Stimulated activated CD8-positive, alpha-beta memory T cell treated with anti-CD3 and anti-CD28 coated beads, Interleukin-4, amount 100 ng/mL, for 1 hour (primary cell): ENCODE measurements around the gene MAPKAP1.

Source experiments
- DNase-seq, 2 donors: peaks; one replicate each; pipeline ENCODE4 v3.0.0-alpha.2; 2020; ENCODE audit warnings: low read depth in 2 of 2, low spot score in 1 of 2

MAPKAP1 gene

DNA sequence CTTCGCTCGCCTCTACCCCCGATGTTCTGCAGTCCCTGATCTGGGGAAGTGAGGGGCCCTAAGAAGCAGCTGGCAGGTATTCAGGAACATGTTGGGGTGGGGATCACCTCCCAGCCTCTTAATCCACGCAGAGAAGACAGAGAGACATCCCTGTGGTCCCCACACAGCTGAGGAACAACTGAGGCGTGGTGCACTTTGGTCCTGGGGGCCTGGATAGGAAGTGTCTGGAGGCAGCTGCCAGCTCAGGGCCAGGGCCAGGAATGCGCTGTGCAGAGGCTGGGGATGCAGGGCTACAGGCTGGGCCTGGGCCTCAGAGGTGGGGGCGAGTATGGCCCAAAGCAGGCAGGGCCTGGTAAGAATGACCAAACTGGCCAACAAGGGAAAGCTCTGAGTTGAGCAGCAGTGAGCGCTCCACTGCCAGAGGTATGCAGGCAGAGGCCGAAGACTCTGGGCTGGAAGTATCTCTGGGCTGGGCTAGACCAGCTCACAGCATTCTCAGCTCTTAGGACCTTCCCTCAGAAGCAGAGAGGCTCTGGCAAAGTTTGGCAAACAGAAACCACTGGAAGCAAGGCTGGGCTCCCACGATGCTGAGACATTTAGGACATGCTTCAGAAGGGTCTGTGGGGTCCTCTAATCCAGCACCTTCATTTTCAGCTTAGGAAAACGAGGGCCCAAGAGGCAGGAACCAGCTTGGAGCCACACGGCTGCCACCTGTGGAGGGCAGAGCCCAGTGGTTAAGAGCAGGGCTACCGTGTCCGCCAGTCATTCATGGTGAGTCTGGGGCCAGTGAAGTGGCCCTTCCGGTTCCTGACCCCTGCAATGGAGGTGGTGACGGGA is 271.0 kb downstream of the MAPKAP1 start:
- DNase-seq, result no peak

DNA sequence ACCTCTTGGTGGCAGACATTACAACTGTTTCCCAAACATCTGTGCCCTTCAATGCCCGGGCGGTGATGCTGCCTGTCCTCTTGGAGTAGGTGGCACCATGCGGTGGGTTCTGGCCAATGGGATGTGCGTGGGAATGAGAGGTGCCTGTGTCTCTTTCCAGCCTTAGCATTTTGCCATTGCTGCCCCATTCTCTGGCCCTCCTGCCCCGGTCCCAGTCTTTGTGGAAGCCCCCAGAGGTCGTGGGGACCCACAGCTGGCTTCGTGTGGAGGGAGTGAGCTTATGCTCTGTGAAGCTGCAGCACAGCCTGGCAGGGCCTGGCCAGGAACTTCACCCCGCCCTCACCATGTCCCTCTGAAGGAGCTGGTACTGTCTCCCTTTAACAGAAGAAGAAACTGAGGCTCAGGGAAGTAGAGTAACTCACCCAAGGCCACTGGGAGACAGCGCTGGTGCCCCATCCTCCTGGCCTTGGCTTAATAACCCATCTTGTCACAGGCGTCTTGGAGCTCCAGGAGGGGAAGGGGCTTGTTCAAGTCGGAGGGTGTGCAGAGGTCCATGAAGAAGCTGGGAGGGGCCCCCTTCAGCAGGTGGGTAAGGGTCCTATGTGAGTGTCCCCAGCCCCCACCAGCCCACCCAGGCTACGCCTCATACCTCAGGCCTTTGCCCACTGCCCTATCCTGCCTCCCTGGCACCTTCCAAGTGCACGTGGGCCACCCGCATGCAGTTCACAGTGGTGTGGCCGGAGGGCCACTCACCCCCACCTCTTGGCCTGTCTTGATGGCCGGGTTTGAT is 271.8 kb downstream of the MAPKAP1 start:
- no peak for DNase-seq

DNA sequence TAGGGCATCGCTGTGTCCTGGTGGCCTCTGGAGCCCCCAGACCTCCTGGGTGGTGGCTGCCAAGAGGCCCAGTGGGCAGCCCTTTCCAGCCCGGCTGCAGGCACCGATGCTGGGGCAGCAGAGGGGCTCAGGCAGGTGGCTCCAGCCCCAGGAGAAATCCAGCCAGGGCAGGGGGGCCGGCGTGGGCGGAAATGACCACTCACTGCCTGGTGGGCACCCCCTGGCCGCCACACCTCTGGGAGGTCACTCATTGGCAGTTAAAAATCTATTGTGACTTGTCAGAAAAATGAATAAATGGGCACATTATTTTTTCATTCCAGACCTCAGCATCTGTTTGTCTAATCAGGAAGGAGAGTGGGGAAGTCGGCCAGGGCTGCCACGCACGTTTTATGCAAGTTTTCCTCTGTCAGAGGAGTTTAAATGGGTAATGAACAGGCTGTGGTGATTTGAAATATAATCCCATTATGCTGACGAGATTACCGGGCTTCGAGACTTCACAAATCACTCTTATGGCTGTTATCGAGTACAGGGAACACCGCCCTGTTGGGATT is 273.5 kb downstream of the MAPKAP1 start:
- no peak for DNase-seq

- DNase-seq, result no peak
These were observed 274.2 kb downstream of the MAPKAP1 start for GRCh38 chr9:125432715-125433385.

DNA sequence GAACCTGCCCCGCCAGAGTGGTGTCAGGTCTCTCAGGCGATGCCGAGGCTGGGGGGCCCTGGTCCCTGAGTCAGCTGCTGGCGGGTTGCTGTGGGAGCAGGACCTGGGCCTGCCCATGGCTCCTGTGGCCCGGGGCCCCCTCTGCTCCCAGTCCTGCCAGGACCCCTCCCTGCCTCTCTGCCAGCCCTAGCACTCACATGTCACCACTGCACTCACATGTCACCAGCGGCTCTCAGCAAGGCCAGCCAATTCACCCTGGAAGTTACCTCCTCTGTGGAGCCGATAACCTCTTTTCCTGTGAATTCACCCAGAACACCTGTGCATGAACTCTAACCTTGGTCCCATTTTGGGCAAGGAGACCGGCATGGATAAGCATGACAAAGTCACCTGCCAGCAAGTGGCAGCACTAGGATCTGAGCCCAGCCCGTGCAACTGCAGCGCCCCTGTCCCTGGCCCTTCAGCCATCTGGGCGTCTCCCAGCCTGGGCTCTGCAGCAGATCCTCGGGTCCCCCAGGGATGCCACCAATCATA is 275.2 kb downstream of the MAPKAP1 start:
- no peak for DNase-seq

DNA sequence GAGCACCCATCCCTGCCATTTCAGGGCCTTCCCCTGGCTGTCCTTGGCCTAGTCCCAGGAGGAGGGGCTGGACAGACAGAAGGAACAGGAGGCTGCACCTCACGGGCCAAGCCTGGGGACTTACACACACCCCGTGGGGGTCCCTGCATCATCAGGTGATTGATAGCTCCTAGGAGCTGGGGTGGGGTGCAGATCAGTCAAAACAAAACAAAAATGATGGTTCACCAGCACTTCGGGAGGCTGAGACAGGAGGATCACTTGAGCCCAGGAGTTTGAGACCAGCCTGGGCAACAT is 276.0 kb downstream of the MAPKAP1 start:
- DNase-seq, result no peak

- no peak for DNase-seq
These were observed 276.6 kb downstream of the MAPKAP1 start for GRCh38 chr9:125430161-125431011.

- no peak for DNase-seq
These were observed 277.4 kb downstream of the MAPKAP1 start for GRCh38 chr9:125429476-125430160.

GRCh38 chr9:125428902-125429467 is 278.0 kb downstream of the MAPKAP1 start:
- no peak for DNase-seq

DNA sequence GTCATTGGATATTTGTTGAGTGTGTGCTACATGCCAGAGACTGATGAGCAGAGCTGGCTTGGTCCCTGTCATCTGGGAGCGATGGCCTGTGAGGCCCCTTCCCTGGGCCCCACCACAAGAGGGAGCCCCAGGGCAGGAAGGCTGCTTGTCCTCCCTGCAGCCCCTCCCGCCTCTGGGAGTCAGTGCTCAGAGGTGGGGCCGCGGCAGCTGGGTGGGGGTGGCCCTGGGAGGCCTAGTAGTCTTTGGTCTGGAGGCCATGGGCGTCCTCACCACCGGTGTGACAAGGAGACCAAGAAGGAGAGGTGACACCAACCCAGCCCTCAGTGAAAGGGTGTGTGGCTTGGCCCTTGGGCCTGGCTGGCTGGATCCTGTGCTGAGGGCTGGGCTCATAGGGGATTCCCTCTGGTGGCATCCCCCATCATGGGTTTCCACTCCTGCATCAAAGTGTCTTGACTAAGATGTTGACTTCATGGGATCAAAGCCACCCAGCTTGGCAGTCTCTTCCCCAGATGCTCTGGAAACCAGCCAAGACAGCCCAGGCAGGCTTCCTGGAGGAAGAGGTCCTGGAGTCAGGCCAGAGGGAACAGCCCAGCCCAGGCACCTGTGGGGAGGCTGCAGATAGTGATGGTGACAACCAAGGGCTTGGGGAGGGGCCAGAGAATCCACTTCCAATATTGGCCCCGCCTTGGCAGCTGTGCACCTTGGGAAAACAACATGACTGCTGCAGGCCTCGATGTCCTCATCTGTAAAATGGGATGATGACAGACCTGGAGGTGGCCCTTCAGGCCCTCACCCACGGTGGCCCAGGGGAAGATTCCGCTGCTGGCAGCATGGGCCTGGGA is 278.7 kb downstream of the MAPKAP1 start:
- DNase-seq, result no peak

- DNase-seq, result no peak
These were observed 279.5 kb downstream of the MAPKAP1 start for GRCh38 chr9:125427556-125427955.

DNA sequence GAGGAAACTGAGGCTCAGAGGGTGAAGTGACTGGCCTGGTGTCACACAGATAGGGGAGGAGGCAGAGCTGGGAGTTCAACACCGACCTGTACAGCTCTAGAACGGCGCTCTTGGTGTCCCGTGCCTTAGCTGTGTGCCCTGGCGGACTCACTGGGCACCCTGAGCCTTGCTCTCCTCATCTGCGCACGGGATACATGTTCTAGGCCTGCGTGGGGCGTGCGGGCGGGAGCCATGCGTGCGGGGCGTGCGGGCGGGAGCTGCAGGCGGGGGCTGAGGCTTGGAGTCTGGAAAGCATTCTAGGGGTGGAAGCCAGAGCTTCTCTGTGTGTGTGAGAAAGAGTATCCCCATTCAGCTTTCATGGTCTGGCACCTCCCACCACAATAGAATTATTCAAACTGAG is 280.1 kb downstream of the MAPKAP1 start:
- DNase-seq, result no peak

DNA sequence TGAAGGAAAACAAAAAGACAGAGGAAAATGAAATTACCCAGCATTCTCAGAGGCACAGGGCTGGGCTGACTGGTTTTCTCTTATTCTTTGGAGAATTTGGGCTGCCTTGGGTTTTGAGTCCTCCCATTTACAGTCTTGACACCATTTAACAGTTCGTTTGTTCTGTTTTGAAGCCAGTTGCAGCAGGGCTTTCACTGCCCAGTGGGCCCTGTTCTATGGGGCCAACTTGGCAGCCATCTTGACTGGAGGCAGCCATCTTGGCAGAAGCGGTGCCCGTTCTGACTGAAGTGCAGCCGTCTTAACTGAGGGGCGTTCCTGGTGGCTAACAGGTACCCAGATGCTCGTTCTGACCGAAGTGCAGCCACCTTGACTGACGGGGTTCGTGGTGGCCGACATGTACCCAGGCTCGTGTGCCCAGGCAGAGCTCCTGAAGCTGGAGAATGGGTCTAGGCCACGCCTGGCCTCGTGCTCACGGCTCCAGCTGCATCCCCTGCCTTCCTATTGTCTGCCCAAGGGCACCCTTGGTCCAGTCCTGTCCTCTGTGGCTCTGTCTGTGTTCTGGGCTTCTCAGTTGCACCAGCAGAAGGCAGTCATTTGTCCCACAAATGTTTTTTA is 281.0 kb downstream of the MAPKAP1 start:
- DNase-seq, result no peak

- DNase-seq, result no peak
These were observed 281.7 kb downstream of the MAPKAP1 start for GRCh38 chr9:125425170-125425897.

DNA sequence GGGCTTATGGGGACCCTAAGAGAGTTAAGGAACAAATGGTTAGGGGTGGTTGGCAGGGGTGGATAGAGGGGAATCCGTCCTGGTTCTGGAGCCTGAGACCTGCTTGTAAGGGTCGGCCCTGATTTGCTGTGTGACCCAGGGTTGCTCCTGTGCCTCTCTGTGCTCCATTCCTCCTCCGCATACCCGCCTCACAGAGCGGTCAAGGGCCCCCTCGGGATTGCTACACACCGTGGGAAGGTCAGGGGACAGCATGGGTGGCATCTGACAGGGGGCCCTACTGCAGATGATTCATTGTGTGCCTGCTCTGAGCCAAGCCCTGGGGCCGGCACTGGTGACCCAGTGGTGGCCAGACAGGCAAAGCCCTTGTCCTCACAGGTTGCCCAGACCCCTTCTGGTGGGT is 283.0 kb downstream of the MAPKAP1 start:
- no peak for DNase-seq

DNA sequence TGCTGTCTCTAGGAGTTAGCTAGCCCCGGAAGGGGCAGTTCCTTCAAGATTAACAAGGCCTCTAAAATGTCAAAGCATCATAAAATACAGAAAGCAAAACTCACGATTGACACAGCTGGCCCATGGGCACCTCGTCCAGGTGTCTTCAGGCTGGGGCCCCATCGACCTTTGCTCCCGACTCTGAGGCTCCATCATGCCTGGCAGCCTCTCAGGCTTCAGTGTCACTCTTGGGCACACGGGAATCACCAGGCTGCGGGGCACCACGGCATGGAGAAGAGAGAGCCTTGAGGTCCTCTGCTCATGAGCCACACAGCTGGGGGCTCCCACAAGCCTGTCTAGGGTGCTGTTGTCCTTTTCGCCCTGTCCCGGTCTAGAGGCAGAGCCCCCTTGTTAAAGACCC is 284.2 kb downstream of the MAPKAP1 start:
- DNase-seq, result no peak

DNA sequence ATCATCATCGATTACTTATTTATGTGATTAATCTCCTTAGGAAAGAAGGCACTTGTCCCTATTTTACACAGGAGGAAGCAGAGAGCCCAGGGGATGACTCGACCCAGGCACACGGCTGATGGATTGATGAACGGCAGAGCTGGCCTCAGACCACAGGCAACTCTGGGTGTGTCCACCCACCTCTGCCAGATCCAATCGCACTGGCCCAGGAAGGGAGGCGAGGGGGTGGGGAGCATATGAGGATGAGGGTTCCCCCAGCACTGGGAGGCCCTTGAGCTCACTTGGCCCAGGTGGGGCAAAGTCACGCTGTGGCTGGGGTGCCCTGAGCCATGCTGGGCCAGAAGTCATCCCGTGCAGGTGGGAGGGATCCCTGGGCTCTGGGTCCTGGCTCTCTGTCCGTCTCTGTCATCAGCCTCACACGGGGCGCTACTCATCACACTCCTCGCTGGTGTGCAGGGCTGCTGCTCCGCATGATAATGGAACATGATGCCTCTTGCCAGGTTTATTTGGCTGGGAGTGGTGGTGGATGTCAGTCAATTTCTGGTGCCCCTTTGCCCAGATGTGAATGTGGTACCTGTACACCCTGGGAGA is 285.3 kb downstream of the MAPKAP1 start:
- DNase-seq, result no peak
